ENCODE data around the gene RNF10. TPM values are rescaled to one million over a fixed set of nuclear protein-coding genes. Genes with fewer than 3 reads are reported as not detected.

The RNF10 gene
- total RNA-seq, 1 donor from 2014 or later = 181 TPM

DNA sequence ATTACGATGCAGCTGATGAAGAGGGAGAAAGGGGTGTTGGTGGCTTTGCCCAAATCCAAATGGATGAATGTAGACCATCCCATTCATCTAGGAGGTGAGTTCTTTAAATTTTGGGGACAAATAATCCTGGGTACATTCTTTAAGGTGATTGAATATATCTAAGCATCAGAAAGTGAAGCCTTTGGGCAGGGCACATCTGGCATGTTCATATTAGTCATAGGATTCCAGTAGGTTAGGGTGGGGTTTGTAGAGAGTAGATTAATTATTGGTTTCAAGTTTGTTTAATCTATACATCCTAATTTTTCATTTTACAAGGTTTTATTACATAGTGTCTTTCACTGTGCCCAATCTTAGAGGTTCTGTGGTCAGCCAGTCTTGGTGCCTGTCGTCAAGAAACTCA lies 23.4 kb downstream of the RNF10 start:
- Histone ChIP-seq H3K27ac (ENCODE audit: low read depth, low read length) (no peak overlapping the region), H3K4me2 (ENCODE audit: low read length) (no peak overlapping the region), H3K79me2 (ENCODE audit: insufficient read depth, low read length) (peaks cover 2% of the 10 kb centered on the region), H3K9me3 (ENCODE audit: insufficient read depth, low read depth, low read length) (no peaks in the 10 kb centered on the region), H4K20me1 (ENCODE audit: insufficient read depth, low read length) (peaks cover 34% of the 10 kb centered on the region), H3K4me1 (ENCODE audit: insufficient read depth, low read length) (no peaks in the 10 kb centered on the region), H3K9ac (ENCODE audit: low read length) (no peak overlapping the region), H2AFZ (ENCODE audit: low read depth, low read length) (no peak overlapping the region), H3K27me3 (ENCODE audit: insufficient read depth, low read length) (no peaks in the 10 kb centered on the region), H3K4me3 (ENCODE audit: insufficient read depth, low read depth, low read length) (no peak overlapping the region), H3K36me3 (ENCODE audit: insufficient read depth, low read length) (peaks cover 38% of the 10 kb centered on the region)
- Mint-ChIP-seq H3K4me1 (ENCODE audit: low read depth, unreplicated experiment) (no peaks in the 10 kb centered on the region), H3K36me3 (ENCODE audit: low read depth, unreplicated experiment) (peaks cover 20% of the 10 kb centered on the region), H3K9me3 (ENCODE audit: unreplicated experiment) (no peaks in the 10 kb centered on the region), H3K27ac (ENCODE audit: unreplicated experiment) (no peak overlapping the region), H3K4me3 (ENCODE audit: unreplicated experiment) (no peak overlapping the region), H3K27me3 (ENCODE audit: low read depth, unreplicated experiment) (no peaks in the 10 kb centered on the region)
- no peak for TF ChIP-seq EZH2 (IDR thresholded peaks at IDR 0.05; ENCODE audit: insufficient read depth, low read length)
- no peak for TF ChIP-seq CTCF (IDR thresholded peaks at IDR 0.05; ENCODE audit: insufficient read depth, low read depth, low read length)
- DNase-seq (ENCODE audit: low read depth) = no peak
- no peak for FAIRE-seq

GRCh38 chr12:120562906-120563305 lies 28.8 kb downstream of the RNF10 start:
- Histone ChIP-seq H4K20me1 (ENCODE audit: insufficient read depth, low read length) (peaks cover 37% of the 10 kb centered on the region), H2AFZ (ENCODE audit: low read depth, low read length) (no peak overlapping the region), H3K27me3 (ENCODE audit: insufficient read depth, low read length) (no peaks in the 10 kb centered on the region), H3K4me1 (ENCODE audit: insufficient read depth, low read length) (no peaks in the 10 kb centered on the region), H3K79me2 (ENCODE audit: insufficient read depth, low read length) (no peaks in the 10 kb centered on the region), H3K4me3 (ENCODE audit: insufficient read depth, low read depth, low read length) (no peak overlapping the region), H3K9me3 (ENCODE audit: insufficient read depth, low read depth, low read length) (no peaks in the 10 kb centered on the region), H3K4me2 (ENCODE audit: low read length) (no peak overlapping the region), H3K36me3 (ENCODE audit: insufficient read depth, low read length) (peaks cover 60% of the 10 kb centered on the region), H3K27ac (ENCODE audit: low read depth, low read length) (no peak overlapping the region), H3K9ac (ENCODE audit: low read length) (no peak overlapping the region)
- no peak for DNase-seq (ENCODE audit: low read depth)
- no peaks in the 10 kb centered on the region for H3K9me3 Mint-ChIP-seq (ENCODE audit: unreplicated experiment)
- no peaks in the 10 kb centered on the region for H3K27me3 Mint-ChIP-seq (ENCODE audit: low read depth, unreplicated experiment)
- no peak overlapping the region for H3K4me3 Mint-ChIP-seq (ENCODE audit: unreplicated experiment)
- H3K4me1 Mint-ChIP-seq (ENCODE audit: low read depth, unreplicated experiment) = no peaks in the 10 kb centered on the region
- FAIRE-seq = no peak
- TF ChIP-seq EZH2 (IDR thresholded peaks at IDR 0.05; ENCODE audit: insufficient read depth, low read length) = no peak
- TF ChIP-seq CTCF (IDR thresholded peaks at IDR 0.05; ENCODE audit: insufficient read depth, low read depth, low read length) = no peak
- peaks cover 13% of the 10 kb centered on the region for H3K36me3 Mint-ChIP-seq (ENCODE audit: low read depth, unreplicated experiment)
- H3K27ac Mint-ChIP-seq (ENCODE audit: unreplicated experiment) = no peak overlapping the region

- Histone ChIP-seq H3K4me3 (ENCODE audit: insufficient read depth, low read depth, low read length) (no peak overlapping the region), H3K9ac (ENCODE audit: low read length) (no peak overlapping the region), H3K79me2 (ENCODE audit: insufficient read depth, low read length) (no peaks in the 10 kb centered on the region), H2AFZ (ENCODE audit: low read depth, low read length) (no peak overlapping the region), H3K4me1 (ENCODE audit: insufficient read depth, low read length) (no peaks in the 10 kb centered on the region), H3K36me3 (ENCODE audit: insufficient read depth, low read length) (peaks cover 59% of the 10 kb centered on the region), H3K4me2 (ENCODE audit: low read length) (no peak overlapping the region), H4K20me1 (ENCODE audit: insufficient read depth, low read length) (peaks cover 37% of the 10 kb centered on the region), H3K9me3 (ENCODE audit: insufficient read depth, low read depth, low read length) (no peaks in the 10 kb centered on the region), H3K27me3 (ENCODE audit: insufficient read depth, low read length) (no peaks in the 10 kb centered on the region), H3K27ac (ENCODE audit: low read depth, low read length) (no peak overlapping the region)
- H3K4me1 Mint-ChIP-seq (ENCODE audit: low read depth, unreplicated experiment) = no peaks in the 10 kb centered on the region
- no peak overlapping the region for H3K4me3 Mint-ChIP-seq (ENCODE audit: unreplicated experiment)
- H3K36me3 Mint-ChIP-seq (ENCODE audit: low read depth, unreplicated experiment) = peaks cover 13% of the 10 kb centered on the region
- no peak for TF ChIP-seq CTCF (IDR thresholded peaks at IDR 0.05; ENCODE audit: insufficient read depth, low read depth, low read length)
- no peak for TF ChIP-seq EZH2 (IDR thresholded peaks at IDR 0.05; ENCODE audit: insufficient read depth, low read length)
- no peaks in the 10 kb centered on the region for H3K27me3 Mint-ChIP-seq (ENCODE audit: low read depth, unreplicated experiment)
- no peak overlapping the region for H3K27ac Mint-ChIP-seq (ENCODE audit: unreplicated experiment)
- FAIRE-seq (no peak), DNase-seq (ENCODE audit: low read depth) (no peak)
- H3K9me3 Mint-ChIP-seq (ENCODE audit: unreplicated experiment) = no peaks in the 10 kb centered on the region
Measured at GRCh38 chr12:120563495-120563894, 29.3 kb downstream of the RNF10 start.
